GM21360 (cell line): ENCODE data around the gene SMLR1.
A peak's percentile ranks its signal among the peaks of the same experiment; 100 is the strongest.

Source experiments
- ATAC-seq: cut with Tn5 transposase; IDR thresholded peaks from one replicate; pipeline ENCODE4 v1.9.1; 2021; ENCODE audit warnings: mild to moderate bottlenecking, moderate library complexity; ENCODE audit not compliant: unreplicated experiment

Gene SMLR1

GRCh38 chr6:130849594-130849993, 22.4 kb downstream of the SMLR1 start:
- ATAC-seq = no peak

DNA sequence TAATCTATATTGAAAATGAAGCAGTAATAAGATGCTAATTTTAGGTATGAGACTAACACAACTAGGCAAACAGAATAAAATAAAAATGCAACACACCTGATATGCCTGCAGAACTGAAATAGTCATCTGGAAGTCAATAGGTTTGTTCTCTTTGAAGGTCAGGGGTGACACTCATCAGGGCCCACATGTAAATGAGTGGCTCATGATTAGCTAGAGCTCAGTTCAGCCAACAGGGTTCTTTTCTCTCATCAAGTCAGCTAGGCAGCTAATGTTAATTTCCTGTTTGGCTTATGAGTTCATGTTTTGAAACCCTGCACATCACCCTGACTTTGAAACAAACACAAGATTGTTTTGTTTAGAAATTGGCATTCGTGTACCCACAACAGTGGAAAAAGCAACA, 23.8 kb downstream of the SMLR1 start:
- no peak for ATAC-seq

DNA sequence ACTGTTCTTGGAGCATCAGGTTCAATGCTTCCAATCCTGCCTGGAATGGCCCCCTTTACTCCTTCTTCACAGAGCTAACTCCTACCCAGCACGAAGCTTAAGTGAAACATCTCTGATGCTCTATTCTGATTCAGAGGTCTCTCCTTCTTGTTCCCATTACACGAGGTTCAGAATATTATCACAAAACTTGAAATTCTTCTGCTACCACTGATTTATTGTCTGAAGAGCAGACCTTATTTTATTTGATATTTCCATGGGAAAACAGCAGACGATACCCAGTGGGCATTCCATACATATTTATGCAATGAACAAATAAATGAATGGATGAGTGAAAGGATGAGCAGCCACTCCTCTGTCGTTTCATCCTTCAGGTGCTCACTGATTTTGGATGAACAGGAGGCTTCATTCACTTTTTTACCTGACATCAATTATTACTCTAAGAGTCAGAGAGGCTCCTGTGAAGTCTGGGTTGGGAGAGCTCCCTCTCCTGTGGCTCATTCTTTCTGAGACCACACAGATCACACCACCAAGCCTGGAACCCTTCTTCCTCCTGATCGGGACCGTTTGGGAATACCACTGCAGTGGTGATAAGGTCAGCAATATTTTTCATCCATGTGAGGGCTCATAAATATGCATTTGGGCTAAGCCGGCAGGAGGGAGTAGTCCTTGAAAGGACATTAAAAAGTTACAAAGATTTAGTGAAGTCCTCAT, 25.8 kb downstream of the SMLR1 start:
- ATAC-seq = no peak

DNA sequence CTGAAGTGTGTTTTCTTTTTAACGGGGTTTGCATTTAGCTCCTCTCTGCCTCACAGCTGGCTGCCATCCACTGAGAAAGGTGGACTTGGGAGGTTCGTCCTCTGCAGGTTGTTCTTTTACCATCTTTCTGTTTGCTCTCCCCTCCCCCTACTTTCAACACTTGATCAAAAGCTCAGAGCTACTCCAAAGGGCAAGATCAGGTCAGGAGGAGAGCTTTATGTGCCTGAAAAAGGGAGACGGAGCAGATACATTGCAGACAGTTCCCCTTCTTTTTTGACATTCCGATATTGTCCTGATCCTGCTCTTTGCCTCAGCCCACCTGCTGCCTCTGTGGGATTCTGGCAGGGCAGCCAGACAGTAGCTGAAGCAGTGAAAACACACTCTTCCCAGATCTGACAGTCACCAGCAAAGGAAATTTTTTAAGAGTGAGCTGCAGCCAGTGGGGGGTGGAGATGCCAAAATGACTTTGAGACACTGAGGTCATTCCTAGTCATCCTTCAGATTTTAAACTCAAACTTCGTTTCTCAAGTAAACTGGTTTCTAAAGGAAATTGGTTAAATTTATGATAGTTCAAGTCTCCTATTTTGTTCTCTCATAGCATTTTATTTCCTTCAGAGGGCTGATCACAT, 26.5 kb downstream of the SMLR1 start:
- ATAC-seq = no peak

GRCh38 chr6:130858054-130858453, 30.8 kb downstream of the SMLR1 start:
- ATAC-seq = no peak

DNA sequence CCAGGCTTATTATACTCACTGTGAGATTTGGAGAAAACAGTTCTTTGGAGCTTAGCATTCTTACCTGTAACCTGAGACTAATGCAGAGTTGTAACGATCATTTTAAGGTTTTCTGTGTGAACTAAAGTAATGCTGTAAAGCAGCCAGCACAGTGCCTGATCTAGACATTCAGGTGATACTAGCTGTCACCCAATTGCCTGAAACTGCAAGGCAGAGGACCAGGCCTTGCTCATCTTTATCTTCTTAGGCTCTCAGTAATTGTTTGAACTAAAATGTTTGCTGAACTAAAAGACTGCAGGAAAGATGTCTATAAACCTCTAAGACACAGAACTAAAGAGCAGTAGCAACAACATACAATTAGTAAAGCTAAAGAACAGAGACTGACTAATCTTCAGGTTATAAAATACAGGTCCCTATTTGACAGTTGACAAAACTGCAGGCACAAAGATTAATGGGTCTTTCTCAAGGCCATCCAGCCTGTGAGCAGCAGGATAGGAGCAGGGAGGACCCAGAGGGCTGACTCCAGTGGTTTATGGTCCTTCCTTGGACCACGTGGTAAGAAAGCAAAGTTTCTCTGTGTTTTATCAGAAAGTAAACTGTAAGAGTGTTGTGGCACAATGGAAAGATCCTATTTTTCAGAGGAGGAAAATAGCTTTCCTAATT, 31.4 kb downstream of the SMLR1 start:
- ATAC-seq = no peak

GRCh38 chr6:130859161-130859867, 32.1 kb downstream of the SMLR1 start:
- no peak for ATAC-seq

- ATAC-seq = no peak
Measured at GRCh38 chr6:130862370-130862769, 35.2 kb downstream of the SMLR1 start.

- ATAC-seq = no peak
Measured at GRCh38 chr6:130863415-130864230, 36.4 kb downstream of the SMLR1 start.

DNA sequence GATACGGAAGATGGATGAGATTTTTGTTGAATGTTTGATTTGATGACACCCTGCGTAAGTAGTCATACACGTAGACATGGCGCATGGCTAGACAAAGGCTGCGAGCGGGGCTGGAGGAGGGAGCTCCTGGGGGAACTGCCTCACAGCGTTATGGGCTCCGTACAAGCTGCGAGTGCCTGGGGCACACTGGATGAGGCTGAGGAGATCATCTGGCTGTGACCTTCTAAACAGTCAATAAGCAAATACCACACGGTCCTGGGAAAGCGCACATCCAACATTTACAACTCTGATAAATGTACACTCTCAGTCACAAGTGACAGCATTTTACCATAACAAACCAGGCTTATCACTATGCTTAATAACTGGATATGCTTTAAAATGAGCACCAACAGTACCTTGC, 37.1 kb downstream of the SMLR1 start:
- no peak for ATAC-seq

DNA sequence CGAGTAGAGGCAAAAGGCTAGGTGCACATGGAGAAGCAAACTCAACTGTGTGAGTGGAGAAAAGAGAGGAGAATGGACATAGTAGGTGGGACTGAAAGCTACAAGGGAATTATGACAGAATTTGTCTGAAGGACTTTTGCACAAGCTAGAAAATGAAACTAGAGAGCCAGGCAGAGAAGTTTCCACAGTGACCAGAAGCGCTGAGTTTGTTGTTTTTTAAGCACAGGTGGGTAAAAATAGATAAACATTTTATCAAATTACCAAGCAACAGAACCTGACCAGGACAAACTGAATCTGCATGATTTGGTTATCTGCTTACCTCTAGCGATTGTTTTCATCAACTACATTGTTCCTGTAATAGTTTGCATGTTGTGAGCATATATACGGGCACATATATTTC, 38.6 kb downstream of the SMLR1 start:
- ATAC-seq = no peak

DNA sequence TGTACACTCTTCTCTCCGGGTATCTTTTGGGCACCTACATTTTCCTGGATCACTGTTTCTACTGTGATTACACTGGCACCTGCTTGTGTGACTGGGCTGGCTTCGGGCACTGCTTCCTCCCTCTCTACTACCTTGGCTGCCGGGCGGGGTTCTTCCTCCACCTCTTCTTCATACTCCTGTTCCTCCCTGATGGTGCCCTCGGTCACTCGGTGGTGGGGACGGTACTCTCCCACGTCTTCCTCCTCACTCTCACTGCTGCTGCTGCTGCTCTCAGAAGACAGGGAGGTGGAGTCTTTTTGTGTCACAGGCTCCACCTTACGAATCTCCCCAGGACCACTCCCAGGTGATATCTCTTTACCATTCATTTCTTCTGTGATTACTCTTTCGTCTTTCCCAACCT, 42.5 kb downstream of the SMLR1 start:
- ATAC-seq = no peak

GRCh38 chr6:130870179-130870880, 43.1 kb downstream of the SMLR1 start:
- no peak for ATAC-seq

DNA sequence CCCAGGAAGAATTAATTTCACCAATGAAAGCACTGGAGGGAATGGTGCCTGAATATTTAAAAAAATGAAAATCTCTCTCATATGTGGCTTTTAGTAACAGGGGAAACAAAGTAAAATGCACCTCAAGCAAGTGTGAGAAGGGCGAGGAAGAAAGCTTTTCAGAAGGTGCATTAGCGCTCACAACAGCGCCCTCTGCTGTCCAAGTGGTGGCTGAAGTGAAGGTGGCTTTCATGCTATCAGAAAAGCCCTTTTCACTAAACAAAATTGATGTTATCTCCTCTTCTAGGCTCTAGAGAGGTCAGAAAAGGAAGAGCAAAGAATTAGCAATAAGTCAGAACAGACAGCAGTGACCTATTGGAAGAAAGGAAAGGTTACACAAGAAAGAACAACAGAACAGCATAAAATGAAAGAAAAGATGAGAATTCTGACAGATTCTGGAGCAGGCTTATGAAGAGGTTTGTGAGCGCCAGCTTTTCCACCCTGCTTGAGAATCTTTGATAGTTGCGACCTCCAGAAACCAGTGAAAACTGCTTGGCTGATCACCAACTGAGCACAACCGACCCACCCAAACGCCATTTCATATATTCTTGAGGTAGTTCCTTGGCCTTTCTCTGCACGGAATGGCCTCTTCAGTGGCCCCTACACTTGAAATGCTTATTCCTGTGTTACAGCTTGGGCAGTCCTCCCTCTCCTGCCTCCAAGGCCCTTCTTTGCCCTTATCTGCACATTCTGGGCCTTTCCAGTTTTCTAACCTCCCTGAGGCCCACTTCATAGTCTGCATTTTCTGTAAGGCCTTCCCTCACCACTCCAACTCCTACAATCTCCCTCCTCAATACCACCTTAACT, 45.3 kb downstream of the SMLR1 start:
- peak; percentile 66 for ATAC-seq

DNA sequence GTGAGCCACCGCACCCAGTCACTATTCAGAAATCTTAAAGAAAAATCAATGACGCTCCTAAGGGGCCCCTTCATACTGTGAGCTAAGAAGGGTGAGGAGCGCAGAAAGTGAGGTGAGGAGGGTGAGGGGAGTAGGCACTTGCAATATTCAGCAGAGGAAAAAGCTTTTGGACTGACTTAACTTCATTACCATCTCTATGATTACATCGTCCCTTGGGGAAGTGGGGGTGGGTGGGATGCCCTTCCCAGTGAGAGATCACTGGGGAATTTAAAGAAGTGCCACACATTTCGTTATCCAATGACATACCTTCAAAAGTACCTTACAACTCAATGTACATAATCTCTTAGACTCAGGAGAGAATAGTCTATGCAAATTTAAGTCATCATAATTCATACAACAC, 46.5 kb downstream of the SMLR1 start:
- ATAC-seq = no peak

DNA sequence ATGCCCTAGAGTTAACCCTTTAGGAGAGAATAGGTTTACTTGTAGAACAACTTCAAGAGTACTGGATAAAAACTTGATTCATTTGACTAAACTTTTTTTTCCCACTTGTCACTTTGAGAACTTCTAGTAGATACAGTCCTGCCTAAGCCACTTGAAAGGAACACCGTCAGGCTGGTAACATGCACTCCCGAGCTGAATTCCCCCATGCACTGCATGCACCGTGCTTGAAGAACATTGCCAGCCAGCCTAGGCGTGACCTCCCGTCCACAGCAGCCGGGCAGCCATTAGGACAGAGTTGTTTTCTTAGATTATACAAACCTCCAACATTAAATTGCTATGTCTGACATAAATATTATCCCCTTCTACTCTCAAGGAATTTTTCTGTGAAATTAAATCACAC, 52.6 kb downstream of the SMLR1 start:
- no peak for ATAC-seq

GRCh38 chr6:130882370-130882769, 55.2 kb downstream of the SMLR1 start:
- ATAC-seq = no peak

DNA sequence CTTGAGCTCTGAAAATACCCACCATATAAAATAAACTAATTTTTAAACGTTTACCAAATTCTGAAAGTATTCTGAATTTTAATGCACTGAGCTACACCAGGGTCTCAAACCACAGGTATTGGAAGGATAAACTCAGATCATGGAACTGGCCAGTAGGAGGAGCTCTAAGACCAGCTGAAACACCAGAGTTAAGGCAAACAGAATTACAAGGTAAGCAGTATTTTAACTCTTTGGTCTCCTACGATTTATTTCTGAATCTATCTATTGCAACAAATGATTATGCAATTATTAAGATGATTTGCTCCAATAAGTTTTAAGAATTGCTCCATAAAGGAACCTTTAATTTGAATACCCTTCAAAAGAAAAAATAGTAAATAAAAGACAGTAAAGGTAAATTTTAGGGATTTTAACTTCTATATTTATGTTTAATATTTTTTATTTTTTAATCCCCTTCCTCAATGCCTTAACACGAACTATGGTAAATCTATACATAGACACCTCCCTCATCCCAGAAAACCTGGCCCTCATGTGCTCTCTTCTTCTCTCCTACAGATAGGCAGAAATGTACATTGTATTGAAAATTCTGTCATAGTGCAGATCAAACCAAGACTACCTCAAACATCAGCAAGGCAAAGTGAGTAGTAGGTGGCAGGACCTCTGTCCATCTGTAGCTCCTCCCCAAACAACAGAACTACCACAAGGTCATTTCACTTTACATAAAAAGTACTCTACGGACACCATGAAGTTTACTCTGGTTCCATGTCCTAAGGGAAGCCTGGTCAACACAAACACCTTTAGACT, 58.4 kb downstream of the SMLR1 start:
- peak; percentile 76 for ATAC-seq
